Measurements from ENCODE around the gene POLR3G.

GRCh38 chr5:90549729-90550275 is 75.1 kb downstream of the POLR3G start:
- TF ChIP-seq REST (IDR thresholded peaks at IDR 0.05; ENCODE audit: borderline replicate concordance) (no peak), CTCF (IDR thresholded peaks at IDR 0.05; ENCODE audit: poor library complexity, severe bottlenecking) (no peak), EZH2 (IDR thresholded peaks at IDR 0.05; ENCODE audit: borderline replicate concordance, insufficient read depth, low read length, poor library complexity, severe bottlenecking) (no peak), MXI1 (conservative IDR thresholded peaks at IDR 0.05; ENCODE audit: poor library complexity, severe bottlenecking) (no peak), POLR2AphosphoS5 (IDR thresholded peaks at IDR 0.05) (no peak), EP300 (conservative IDR thresholded peaks at IDR 0.05; ENCODE audit: poor library complexity, severe bottlenecking) (no peak), SMC3 (conservative IDR thresholded peaks at IDR 0.05; ENCODE audit: poor library complexity) (no peak)

All from neural cell (in vitro differentiated cells).